ENCODE measurements around the gene CALY.
"Not testable (repeated sequence)": the region's sequence is repeated elsewhere in the genome, so short reads cannot be mapped to it uniquely, and the experiment has no call there.

CALY gene

DNA sequence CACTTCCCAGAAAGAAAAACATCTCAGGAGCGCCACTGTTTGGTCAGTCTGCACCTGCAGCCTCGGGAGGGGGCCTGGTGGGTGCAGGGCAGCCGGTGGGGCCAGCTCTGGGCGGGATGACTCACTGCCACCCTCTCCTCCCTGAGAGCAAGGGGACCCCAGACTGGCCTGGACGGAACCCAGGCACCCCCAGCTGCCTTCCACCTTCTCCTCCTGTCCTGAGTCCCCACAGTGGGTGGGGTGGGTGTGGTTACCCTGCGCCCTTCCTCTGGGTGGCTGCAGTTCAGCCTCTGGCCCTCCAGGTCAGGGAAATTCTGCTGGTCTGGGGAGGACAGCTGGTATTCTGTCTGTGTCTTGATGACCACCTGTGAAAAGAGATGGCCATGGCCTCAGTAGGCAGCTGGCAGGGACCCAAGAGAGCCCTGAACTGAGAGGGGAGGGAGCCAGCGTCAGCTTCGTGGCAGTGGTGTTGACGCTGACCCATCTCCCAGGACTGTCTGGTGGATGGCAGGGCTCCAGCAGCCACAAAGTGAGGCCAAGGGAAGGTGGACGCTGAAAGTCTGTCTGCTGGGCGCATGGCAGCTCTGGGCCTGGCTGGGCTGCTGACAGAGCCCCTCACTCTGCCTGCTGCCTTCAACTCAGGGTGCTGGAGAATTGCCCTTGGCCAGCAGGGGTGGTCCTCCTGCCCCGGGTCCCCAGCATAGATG is 8.9 kb downstream of the CALY start:
- TF ChIP-seq, protein P1, sequence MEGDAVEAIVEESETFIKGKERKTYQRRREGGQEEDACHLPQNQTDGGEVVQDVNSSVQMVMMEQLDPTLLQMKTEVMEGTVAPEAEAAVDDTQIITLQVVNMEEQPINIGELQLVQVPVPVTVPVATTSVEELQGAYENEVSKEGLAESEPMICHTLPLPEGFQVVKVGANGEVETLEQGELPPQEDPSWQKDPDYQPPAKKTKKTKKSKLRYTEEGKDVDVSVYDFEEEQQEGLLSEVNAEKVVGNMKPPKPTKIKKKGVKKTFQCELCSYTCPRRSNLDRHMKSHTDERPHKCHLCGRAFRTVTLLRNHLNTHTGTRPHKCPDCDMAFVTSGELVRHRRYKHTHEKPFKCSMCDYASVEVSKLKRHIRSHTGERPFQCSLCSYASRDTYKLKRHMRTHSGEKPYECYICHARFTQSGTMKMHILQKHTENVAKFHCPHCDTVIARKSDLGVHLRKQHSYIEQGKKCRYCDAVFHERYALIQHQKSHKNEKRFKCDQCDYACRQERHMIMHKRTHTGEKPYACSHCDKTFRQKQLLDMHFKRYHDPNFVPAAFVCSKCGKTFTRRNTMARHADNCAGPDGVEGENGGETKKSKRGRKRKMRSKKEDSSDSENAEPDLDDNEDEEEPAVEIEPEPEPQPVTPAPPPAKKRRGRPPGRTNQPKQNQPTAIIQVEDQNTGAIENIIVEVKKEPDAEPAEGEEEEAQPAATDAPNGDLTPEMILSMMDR (IDR thresholded peaks at IDR 0.05; ENCODE audit: extremely low read depth, missing control alignments) = no peak
- DNase-seq (ENCODE audit: low spot score) = no peak

DNA sequence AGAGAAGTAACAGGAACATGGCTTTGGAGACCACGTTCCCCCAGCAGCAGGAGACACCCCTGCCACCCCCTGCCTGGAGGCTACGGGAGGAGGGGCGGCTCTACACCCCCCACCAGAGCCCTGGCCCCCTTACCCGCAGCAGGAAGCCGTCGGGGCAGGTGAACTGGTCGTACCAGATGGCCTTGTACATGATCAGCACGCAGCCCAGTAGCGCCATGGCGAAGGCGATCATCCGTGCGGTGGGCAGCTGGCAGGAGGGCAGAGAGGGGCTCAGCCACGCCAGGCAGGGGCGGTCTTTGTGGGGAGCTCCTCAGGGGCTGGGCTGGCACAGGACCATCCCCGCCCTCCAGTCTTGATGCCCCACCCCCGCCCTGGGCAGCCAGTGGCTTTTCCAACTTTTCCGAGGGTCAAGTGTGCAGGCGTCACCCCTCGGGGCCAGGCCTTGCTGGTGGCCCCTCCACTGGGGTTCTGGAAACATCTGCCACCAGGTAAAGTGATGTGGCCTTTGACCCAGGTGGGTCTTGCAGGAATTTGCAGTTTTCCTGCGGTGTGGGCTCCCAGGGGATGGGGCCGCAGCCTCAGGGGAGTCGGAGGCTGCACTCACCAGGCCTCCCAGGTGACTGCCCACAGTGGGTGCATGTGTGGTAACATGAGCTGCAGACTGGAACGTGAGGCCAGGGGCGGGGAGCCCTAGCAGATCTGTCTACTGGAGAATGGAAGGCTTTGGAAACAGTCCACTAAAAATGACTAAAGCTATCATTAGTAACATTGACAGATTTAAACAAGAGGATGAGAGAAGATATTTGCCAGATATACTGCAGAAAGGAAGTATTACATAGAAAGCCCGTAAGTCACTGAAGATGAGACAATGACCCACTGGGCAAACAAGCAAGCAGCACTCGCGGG is 9.7 kb downstream of the CALY start:
- TF ChIP-seq, protein P1 (IDR thresholded peaks at IDR 0.05; ENCODE audit: extremely low read depth, missing control alignments) = no peak
- DNase-seq (ENCODE audit: low spot score) = peak; percentile 16

DNA sequence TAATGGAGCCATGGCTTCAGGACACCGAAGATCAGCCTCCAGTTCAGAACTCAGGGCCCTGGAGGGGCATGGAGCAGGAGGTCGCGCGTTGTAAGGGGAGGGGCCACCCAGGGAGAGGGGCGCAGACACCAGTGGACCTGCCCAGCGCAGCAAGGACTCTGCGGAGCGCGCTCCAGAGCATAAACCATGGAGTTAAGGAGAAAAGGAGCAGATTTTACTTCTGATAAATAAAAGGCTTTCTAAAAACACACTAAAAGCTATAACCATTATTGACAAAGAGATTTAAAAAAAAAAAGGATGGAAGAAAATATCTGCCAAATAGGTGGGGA is 10.5 kb downstream of the CALY start:
- DNase-seq (ENCODE audit: low spot score) = no peak
- TF ChIP-seq, protein P1 (IDR thresholded peaks at IDR 0.05; ENCODE audit: extremely low read depth, missing control alignments) = no peak

DNA sequence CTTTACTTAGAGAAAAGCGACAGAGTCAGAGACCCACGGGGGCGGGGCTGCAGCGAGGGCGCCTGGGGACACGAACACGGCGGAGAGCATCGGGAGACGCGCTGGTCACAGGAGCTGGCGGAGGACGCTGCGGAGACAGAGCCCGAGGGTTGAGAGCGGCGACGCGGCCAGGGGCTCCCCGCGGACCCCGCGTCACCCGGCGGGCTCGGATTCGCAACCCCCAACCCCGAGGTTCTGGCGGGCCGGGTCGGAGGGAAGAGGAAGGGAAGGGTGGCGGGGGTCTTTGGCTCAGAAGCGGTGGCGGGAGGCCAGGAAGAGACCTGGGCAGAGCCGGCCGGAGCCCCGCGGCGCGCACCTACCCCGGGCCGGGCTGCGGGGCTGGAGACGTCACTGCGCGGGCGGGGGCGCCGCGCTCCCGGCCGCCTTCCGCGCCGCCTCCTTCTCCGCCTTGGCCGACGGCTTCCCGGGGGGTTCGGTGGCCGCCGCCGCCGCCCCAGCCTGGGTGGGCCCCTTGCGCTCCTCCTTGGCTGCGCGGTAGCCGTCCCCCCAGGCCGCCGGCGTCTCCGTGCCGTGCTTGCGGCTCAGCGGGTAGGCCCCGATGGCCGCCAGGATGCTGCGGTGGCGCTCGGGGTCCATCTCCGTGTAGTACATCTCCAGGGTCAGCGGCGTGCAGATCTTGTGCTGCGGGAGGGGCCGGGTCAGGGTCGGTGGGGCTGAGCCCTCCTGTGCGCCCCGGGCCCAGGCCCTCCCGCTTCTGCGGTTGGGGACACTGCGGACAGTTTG is 11.1 kb downstream of the CALY start:
- peak; percentile 42 for DNase-seq (ENCODE audit: low spot score)
- TF ChIP-seq, protein P1 (IDR thresholded peaks at IDR 0.05; ENCODE audit: extremely low read depth, missing control alignments) = no peak

DNA sequence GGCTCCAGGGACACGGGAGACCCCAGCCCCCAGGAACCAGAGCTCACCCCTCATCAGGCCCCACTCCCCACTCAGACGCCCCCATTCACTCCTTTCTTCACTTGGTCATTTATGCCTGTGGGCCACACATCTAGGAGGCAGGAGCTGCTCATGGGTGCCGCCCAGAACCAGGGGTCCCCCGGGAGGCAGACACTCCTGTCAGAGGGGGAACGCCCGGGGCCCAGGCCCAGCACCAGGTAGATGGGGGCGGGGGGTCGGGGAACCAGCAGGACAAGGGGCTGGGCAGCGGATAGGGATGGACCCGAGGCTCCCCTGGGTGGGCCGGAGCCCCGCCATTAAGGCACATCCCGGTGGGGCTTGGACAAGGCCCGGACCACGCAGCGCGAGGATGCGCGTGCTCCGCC is 11.8 kb downstream of the CALY start:
- DNase-seq (ENCODE audit: low spot score) = peak; percentile 32
- TF ChIP-seq, protein P1 (IDR thresholded peaks at IDR 0.05; ENCODE audit: extremely low read depth, missing control alignments) = no peak

DNA sequence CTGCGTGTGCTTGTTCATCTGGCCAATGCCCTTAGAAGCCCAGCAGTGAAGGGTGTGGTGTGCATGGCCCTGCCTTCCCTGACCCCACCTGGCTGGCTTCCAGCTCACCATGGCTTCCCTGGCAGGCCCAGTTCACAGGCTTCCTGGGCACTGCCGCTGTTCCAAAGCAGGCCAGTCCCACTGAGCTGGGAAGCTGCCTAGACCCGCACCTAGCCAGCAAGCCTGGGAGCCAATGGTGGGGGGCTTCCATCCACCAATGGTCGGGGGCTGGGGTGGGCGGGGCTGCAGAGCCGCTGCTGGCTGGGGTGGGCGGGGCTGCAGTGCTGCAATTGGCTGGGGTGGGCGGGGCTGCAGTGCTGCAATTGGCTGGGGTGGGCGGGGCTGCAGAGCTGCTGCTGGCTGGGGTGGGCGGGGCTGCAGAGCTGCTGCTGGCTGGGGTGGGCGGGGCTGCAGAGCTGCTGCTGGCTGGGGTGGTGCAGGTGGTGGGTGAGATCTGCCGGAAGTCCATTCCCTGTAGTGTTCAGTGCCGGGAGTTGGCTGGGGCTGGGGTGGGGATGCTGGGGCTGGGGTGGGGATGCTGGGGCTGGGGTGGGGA is 12.4 kb downstream of the CALY start:
- TF ChIP-seq, protein P1 (IDR thresholded peaks at IDR 0.05; ENCODE audit: extremely low read depth, missing control alignments) = no peak
- peak; percentile 71 for DNase-seq (ENCODE audit: low spot score)

DNA sequence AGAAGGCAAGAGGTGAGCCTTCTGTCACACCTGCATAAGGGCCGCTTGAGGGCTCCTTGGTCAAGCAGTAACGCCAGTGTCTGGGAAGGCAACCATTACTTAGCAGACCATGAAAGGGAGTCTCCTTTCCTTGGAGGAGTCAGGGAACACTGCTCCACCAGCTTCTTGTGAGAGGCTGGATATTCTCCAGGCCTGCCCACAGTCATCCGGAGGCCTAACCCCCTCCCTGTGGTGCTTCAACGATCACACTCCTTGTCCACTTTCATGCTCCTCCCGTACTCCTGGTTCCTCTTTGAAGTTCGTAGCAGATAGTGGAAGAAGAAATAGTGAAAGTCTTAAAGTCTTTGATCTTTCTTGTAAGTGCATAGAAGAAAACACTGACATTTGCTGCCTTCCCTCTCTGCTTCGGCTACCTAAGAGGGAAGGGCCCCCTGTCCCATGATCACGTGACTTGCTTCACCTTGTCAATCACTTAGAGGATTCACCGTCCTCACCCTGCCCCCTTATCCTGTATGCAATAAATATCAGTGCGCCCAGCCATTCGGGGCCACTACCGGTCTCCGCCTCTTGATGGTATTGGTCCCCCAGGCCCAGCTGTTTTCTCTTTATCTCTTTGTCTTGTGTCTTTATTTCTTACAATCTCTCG is 14.5 kb downstream of the CALY start:
- DNase-seq (ENCODE audit: low spot score) = not testable (repeated sequence)

DNA sequence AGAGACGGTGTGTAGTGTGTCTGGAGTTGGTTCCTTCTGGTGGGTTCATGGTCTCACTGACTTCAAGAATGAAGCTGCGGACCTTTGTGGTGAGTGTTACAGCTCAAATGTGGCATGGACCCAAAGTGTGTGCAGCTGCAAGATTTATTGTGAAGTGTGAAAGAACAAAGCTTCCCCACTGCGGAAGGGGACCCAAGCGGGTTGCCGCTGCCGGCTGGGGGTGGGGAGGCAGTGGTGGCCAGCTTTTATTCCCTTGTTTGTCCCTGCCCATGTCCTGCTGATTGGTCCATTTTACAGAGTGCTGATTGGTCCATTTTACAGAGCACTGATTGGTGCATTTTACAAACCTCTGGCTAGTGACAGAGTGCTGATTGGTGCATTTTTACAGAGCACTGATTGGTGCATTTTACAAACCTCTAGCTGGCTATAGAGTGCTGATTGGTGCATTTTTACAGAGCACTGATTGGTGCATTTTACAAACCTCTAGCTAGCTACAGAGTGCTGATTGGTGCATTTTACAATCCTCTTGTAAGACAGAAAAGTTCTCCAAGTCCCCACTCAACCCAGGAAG is 15.8 kb downstream of the CALY start:
- not testable (repeated sequence) for DNase-seq (ENCODE audit: low spot score)
